CD4-positive, alpha-beta T cell treated with Interleukin-6 for 4 hours (primary cell): ENCODE results near the gene WDR70.
"Not testable (repeated sequence)": the region's sequence is repeated elsewhere in the genome, so short reads cannot be mapped to it uniquely, and the experiment has no call there.

Experiments used
- DNase-seq: peaks from one replicate; pipeline ENCODE4 v3.0.0-alpha.2; 2020; ENCODE audit warnings: mixed read lengths

WDR70 gene

GRCh38 chr5:37771731-37772130 is 392.6 kb downstream of the WDR70 start:
- DNase-seq, result no peak

- no peak for DNase-seq
Observed at GRCh38 chr5:37772255-37772654, 393.1 kb downstream of the WDR70 start.

- no peak for DNase-seq
Observed at GRCh38 chr5:37773809-37774208, 394.7 kb downstream of the WDR70 start.

- no peak for DNase-seq
Observed at GRCh38 chr5:37774912-37775483, 395.9 kb downstream of the WDR70 start.

GRCh38 chr5:37776826-37777225 is 397.7 kb downstream of the WDR70 start:
- DNase-seq, result no peak

GRCh38 chr5:37777432-37778130 is 398.5 kb downstream of the WDR70 start:
- no peak for DNase-seq

GRCh38 chr5:37781409-37781808 is 402.3 kb downstream of the WDR70 start:
- not testable (repeated sequence) for DNase-seq

- DNase-seq, result no peak
Observed at GRCh38 chr5:37786416-37786815, 407.3 kb downstream of the WDR70 start.

- DNase-seq, result no peak
Observed at GRCh38 chr5:37786862-37787519, 407.9 kb downstream of the WDR70 start.

GRCh38 chr5:37787742-37788141 is 408.6 kb downstream of the WDR70 start:
- no peak for DNase-seq

- DNase-seq, result no peak
Observed at GRCh38 chr5:37789991-37790390, 410.9 kb downstream of the WDR70 start.

- DNase-seq, result no peak
Observed at GRCh38 chr5:37791321-37791720, 412.2 kb downstream of the WDR70 start.

GRCh38 chr5:37792975-37793631 is 414.0 kb downstream of the WDR70 start:
- DNase-seq, result no peak

- DNase-seq, result not testable (repeated sequence)
Observed at GRCh38 chr5:37795292-37795691, 416.2 kb downstream of the WDR70 start.

GRCh38 chr5:37796435-37796834 is 417.3 kb downstream of the WDR70 start:
- not testable (repeated sequence) for DNase-seq

GRCh38 chr5:37799865-37800421 is 420.8 kb downstream of the WDR70 start:
- no peak for DNase-seq

GRCh38 chr5:37801521-37801920 is 422.4 kb downstream of the WDR70 start:
- DNase-seq, result no peak
